CD14-positive monocyte (primary cell): ENCODE measurements around the gene GPC5. TPM values are rescaled to one million over a fixed set of nuclear protein-coding genes. Genes with fewer than 3 reads are reported as not detected.

Source experiments
- DNase-seq, 3 donors: peaks; one replicate each; pipeline ENCODE4 v3.0.0-alpha.2; 2011 to 2022
- H2AFZ ChIP-seq: 2 replicates; pipeline ENCODE4 v1.6.0; 2012; ENCODE audit warnings: mild to moderate bottlenecking, low read depth, low read length, inconsistent platforms; ENCODE audit not compliant: insufficient read depth, poor library complexity, severe bottlenecking
- H3K27ac ChIP-seq, 2 donors: 1 replicate in 1 of 2; 2 replicates in 1 of 2; pipeline ENCODE4 v1.5.1; 2012 to 2013; ENCODE audit warnings: low read length in 2 of 2, control low read depth in 1 of 2, inconsistent platforms in 1 of 2, low read depth in 1 of 2, mild to moderate bottlenecking in 1 of 2
- H3K27me3 ChIP-seq, 2 donors: one replicate each; pipeline versions ENCODE4 v1.6.0 to v1.6.1; 2011 to 2013; ENCODE audit warnings: low read length in 2 of 2; ENCODE audit not compliant: control insufficient read depth in 2 of 2, insufficient read depth in 2 of 2
- H3K36me3 ChIP-seq, 2 donors: replicated peaks in 1 of 2; 1 replicate in 1 of 2; 2 replicates in 1 of 2; pipeline versions ENCODE4 v1.5.1 to v1.6.1; 2012 to 2013; ENCODE audit warnings: low read length in 2 of 2, control low read depth in 1 of 2, inconsistent platforms in 1 of 2, mild to moderate bottlenecking in 1 of 2; ENCODE audit not compliant: insufficient read depth in 2 of 2, control insufficient read depth in 1 of 2
- H3K4me1 ChIP-seq, 2 donors: 1 replicate in 1 of 2; 2 replicates in 1 of 2; pipeline versions ENCODE4 v1.5.1 to v1.6.1; 2012 to 2013; ENCODE audit warnings: low read length in 2 of 2, control low read depth in 1 of 2, inconsistent platforms in 1 of 2, mild to moderate bottlenecking in 1 of 2, moderate library complexity in 1 of 2; ENCODE audit not compliant: insufficient read depth in 2 of 2, control insufficient read depth in 1 of 2
- H3K4me2 ChIP-seq: replicated peaks from 2 replicates; pipeline ENCODE3; 2012; ENCODE audit warnings: low read length, moderate library complexity, mild to moderate bottlenecking; ENCODE audit not compliant: poor library complexity, severe bottlenecking; ENCODE audit errors: extremely low read depth
- H3K4me3 ChIP-seq, 3 experiments: fragments of 200-600 bp in 1 of 3; sonication (generic) in 1 of 3; replicated peaks in 1 of 3; 1 replicate in 2 of 3; 2 replicates in 1 of 3; pipeline ENCODE4 v1.5.1; 2011 to 2013; ENCODE audit warnings: low read length in 3 of 3, mild to moderate bottlenecking in 3 of 3, control low read depth in 2 of 3, low read depth in 2 of 3, inconsistent platforms in 1 of 3, moderate library complexity in 1 of 3
- H3K79me2 ChIP-seq: 2 replicates; pipeline ENCODE4 v1.6.0; 2012; ENCODE audit warnings: mild to moderate bottlenecking, control low read depth, inconsistent platforms, low read length, moderate library complexity; ENCODE audit not compliant: insufficient read depth
- H3K9ac ChIP-seq: 2 replicates; pipeline ENCODE4 v1.6.0; 2017; ENCODE audit warnings: low read length, mild to moderate bottlenecking; ENCODE audit not compliant: insufficient read depth, poor library complexity, severe bottlenecking
- H3K9me3 ChIP-seq, 2 donors: replicated peaks in 1 of 2; 1 replicate in 1 of 2; 2 replicates in 1 of 2; pipeline versions ENCODE4 v1.5.1 to v1.6.1; 2012 to 2013; ENCODE audit warnings: low read length in 2 of 2, control low read depth in 1 of 2; ENCODE audit not compliant: control insufficient read depth in 1 of 2, insufficient read depth in 1 of 2
- H4K20me1 ChIP-seq: 2 replicates; pipeline ENCODE4 v1.6.0; 2012; ENCODE audit warnings: mild to moderate bottlenecking, low read length, control low read depth, moderate library complexity; ENCODE audit not compliant: insufficient read depth
- H3K27ac Mint-ChIP-seq, 7 donors: one replicate each; pipeline ENCODE4 v1.8.0; 2020; ENCODE audit warnings: mild to moderate bottlenecking in 7 of 7, mixed read lengths in 7 of 7, moderate library complexity in 6 of 7, inconsistent platforms in 2 of 7
- H3K27me3 Mint-ChIP-seq, 3 donors: one replicate each; pipeline ENCODE4 v1.8.0; 2021 to 2022; ENCODE audit warnings: low read depth in 3 of 3, mild to moderate bottlenecking in 3 of 3, mixed read lengths in 3 of 3, moderate library complexity in 3 of 3, inconsistent platforms in 1 of 3
- H3K36me3 Mint-ChIP-seq, 2 donors: one replicate each; pipeline ENCODE4 v1.8.0; 2020; ENCODE audit warnings: mixed read lengths in 2 of 2, inconsistent platforms in 1 of 2, mild to moderate bottlenecking in 1 of 2
- H3K4me1 Mint-ChIP-seq: one replicate; pipeline ENCODE4 v1.8.0; 2020; ENCODE audit warnings: mild to moderate bottlenecking, mixed read lengths
- H3K4me3 Mint-ChIP-seq, 2 donors: one replicate each; pipeline ENCODE4 v1.8.0; 2020; ENCODE audit warnings: mild to moderate bottlenecking in 2 of 2, mixed read lengths in 2 of 2, moderate library complexity in 1 of 2
- H3K9me3 Mint-ChIP-seq, 7 donors: one replicate each; pipeline ENCODE4 v1.8.0; 2020 to 2022; ENCODE audit warnings: mixed read lengths in 7 of 7, mild to moderate bottlenecking in 6 of 7, moderate library complexity in 6 of 7, inconsistent platforms in 2 of 7
- CTCF ChIP-seq: fragments of 200-600 bp; IDR thresholded peaks from one replicate; pipeline ENCODE4 v1.8.0; 2022; ENCODE audit warnings: antibody characterized with exemption, mild to moderate bottlenecking
- WGBS: methylation state at CpG from one replicate; pipeline ENCODE4 v1.1.5; 2013; ENCODE audit warnings: missing lambda C conversion rate; ENCODE audit not compliant: insufficient coverage; 5-methylcytosine and 5-hydroxymethylcytosine counted together
- intact Hi-C, 2 donors: fragments of 100-400 bp; cut with micrococcal nuclease; formaldehyde crosslinking; loops; one replicate each; pipeline versions ENCODE4 v1.15.0 to v1.15.1; 2023
- polyA plus RNA-seq, 3 donors: library from polyadenylated mRNA; depleted of rRNA in 1 of 3; unstranded in 2 of 3; stranded (reverse) in 1 of 3; fragments of 300-500 nt in 2 of 3; fragments of >200 nt in 1 of 3; fragmentation: Illumina TruSeq in 2 of 3; gene quantifications; 1 replicate in 2 of 3; 2 replicates in 1 of 3; pipeline ENCODE4 v1.2.3, GENCODE V29; 2012 to 2021

Gene GPC5
- polyA plus RNA-seq, 3 donors, result not detected

DNA sequence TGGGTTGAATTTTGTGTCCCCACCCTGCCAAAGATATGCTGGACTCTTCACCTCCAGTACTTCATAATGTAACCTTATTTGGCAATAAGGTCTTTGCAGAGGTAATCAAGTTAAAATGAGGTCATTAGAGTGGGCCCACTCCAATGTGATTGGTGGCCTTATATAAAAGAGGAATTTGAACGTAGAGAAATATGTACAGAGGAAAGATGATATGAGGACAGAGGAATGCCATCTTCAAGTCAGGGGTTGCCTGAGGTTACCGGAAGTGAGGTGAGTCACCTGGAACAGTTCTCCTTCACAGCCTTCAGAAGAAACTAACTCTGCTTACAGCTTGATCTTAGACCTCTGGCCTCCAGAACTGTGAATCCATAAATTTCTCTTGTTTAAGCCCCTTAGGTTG, 69.9 kb downstream of the GPC5 start:
- Histone ChIP-seq H3K4me2 (no peak overlapping the region), H3K9me3 (no peaks in the 10 kb centered on the region), H3K4me1 (no peaks in the 10 kb centered on the region), H3K79me2 (no peaks in the 10 kb centered on the region), H3K27ac (no peak overlapping the region), H3K27me3 (no peaks in the 10 kb centered on the region), H4K20me1 (no peaks in the 10 kb centered on the region), H3K36me3 (no peaks in the 10 kb centered on the region), H3K4me3 (no peak overlapping the region), H2AFZ (no peak overlapping the region), H3K9ac (no peak overlapping the region)
- Mint-ChIP-seq H3K4me1 (peaks cover 8% of the 10 kb centered on the region), H3K36me3 (no peaks in the 10 kb centered on the region), H3K4me3 (no peak overlapping the region), H3K27me3 (peaks cover 0 to 1% (median 0%) of the 10 kb centered on the region in 3 donors), H3K27ac (no peak overlapping the region), H3K9me3 (peaks cover 0 to 6% (median 4%) of the 10 kb centered on the region in 7 donors)
- DNase-seq, result no peak
- intact Hi-C loops, result no loop called here
- no CpG with 5 or more reads among the region's 2 CpGs for WGBS
- TF ChIP-seq CTCF, result no peak

DNA sequence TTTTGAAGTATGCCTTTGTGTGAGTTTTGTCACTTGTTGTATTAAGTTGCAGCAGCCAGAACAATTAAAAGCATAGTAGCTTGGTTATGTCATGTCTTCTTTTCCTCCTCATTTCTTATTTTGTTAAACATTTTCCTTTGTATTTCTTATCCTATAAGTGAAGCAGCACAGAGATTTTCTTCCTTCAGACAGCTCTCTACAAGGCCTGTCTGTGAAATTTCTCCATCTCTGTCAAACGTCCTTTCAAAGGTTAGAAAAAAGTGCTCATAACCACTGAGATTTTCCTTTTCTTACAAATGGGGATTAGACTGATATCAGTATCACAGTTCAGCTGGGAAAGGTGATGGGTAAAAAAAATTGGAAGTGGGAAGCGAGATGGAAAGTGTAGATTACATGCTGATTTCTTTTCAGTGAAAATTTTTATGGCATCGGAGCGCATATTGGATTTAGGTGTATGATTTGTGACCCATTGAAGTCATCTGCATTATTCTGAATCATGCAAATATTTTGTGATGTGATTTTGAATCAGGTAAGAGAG, 71.7 kb downstream of the GPC5 start:
- Histone ChIP-seq H3K4me3 (no peak overlapping the region), H3K4me2 (no peak overlapping the region), H3K4me1 (no peaks in the 10 kb centered on the region), H3K79me2 (no peaks in the 10 kb centered on the region), H3K27ac (no peak overlapping the region), H3K9ac (no peak overlapping the region), H3K27me3 (no peaks in the 10 kb centered on the region), H3K9me3 (no peaks in the 10 kb centered on the region), H2AFZ (no peak overlapping the region), H4K20me1 (no peaks in the 10 kb centered on the region), H3K36me3 (no peaks in the 10 kb centered on the region)
- intact Hi-C loops, result no loop called here
- H3K4me1 Mint-ChIP-seq, result peaks cover 8% of the 10 kb centered on the region
- peaks cover 0 to 5% (median 4%) of the 10 kb centered on the region in 7 donors for H3K9me3 Mint-ChIP-seq
- no peak overlapping the region for H3K27ac Mint-ChIP-seq
- DNase-seq, result no peak
- WGBS, result 90% methylated on average over 2 of the region's 4 CpGs
- peaks cover 0 to 1% (median 0%) of the 10 kb centered on the region in 3 donors for H3K27me3 Mint-ChIP-seq
- no peak overlapping the region for H3K4me3 Mint-ChIP-seq
- TF ChIP-seq CTCF, result no peak
- H3K36me3 Mint-ChIP-seq, result no peaks in the 10 kb centered on the region
